Adipocyte (in vitro differentiated cells): ENCODE data around the gene DENND1A.

ENCODE experiments used
- DNase-seq: peaks from one replicate; pipeline ENCODE4 v3.0.0-alpha.2; 2015; ENCODE audit warnings: low read depth
- H3K27me3 ChIP-seq: replicated peaks from 2 replicates; pipeline ENCODE4 v1.7.0; 2013; ENCODE audit warnings: mild to moderate bottlenecking, low read length, moderate library complexity; ENCODE audit not compliant: control insufficient read depth, insufficient read depth
- H3K36me3 ChIP-seq: 2 replicates; pipeline ENCODE4 v1.7.0; 2013; ENCODE audit warnings: low read length, mild to moderate bottlenecking, moderate library complexity; ENCODE audit not compliant: control insufficient read depth, insufficient read depth, severe bottlenecking
- H3K4me1 ChIP-seq: 2 replicates; pipeline ENCODE4 v1.7.0; 2013; ENCODE audit warnings: mild to moderate bottlenecking, low read length, moderate library complexity; ENCODE audit not compliant: control insufficient read depth, insufficient read depth
- H3K4me3 ChIP-seq: 2 replicates; pipeline ENCODE4 v1.7.0; 2013; ENCODE audit warnings: mild to moderate bottlenecking, low read length, moderate library complexity
- H3K9ac ChIP-seq: 2 replicates; pipeline ENCODE4 v1.7.0; 2013; ENCODE audit warnings: mild to moderate bottlenecking, low read length, moderate library complexity
- H3K9me3 ChIP-seq: 2 replicates; pipeline ENCODE4 v1.7.0; 2013; ENCODE audit warnings: mild to moderate bottlenecking, low read length, moderate library complexity; ENCODE audit not compliant: control insufficient read depth

DENND1A gene

DNA sequence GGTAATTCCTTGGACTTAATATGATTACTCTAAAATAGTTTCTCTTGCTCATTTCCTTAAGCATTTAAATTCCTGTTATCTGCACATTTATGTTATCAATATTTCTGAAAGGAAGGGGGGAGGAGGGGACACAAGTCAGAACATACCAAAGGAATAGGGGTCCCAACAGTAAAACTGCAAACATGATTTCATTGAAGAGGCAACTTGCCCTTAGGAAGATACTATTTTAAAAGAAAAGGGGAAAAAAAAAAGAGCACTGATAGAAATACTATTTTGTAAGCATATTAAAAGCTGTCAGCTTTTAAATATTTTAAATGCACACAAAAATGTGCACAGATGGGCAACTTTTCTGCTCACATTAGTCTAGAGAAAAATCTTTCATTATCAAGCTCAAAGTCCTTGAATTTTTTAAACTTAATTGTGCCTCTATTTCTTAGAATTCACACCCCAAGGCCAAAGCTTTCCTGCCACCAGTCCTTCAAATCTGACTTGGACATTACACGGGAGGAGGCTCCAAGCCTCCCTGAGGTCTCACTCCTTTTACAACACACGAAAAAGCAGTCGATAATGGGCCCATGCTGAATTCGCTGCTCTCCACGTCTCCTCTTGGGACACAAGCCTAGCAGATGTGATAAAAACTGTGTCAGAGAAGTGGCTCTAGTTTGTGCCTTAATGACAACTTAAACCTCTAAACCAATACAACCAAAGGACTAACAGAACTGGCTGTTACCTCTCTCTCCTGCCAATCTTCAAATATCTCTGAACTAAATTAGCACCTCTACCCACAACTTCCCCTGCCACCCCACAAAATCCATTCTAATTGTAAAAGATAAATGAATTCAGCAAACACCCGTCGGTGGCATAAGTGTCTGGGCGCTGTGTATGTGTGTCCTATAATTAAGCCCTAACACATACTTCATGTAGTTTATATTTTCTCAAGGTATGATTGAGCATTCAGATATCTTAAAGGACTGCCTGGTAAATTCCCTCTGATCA, 154.3 kb downstream of the DENND1A start:
- H3K36me3 ChIP-seq: no peaks in the 10 kb centered on the region
- DNase-seq: no peak
- H3K9ac ChIP-seq: no peak overlapping the region
- no peaks in the 10 kb centered on the region for H3K9me3 ChIP-seq
- no peak overlapping the region for H3K4me3 ChIP-seq
- no peaks in the 10 kb centered on the region for H3K27me3 ChIP-seq
- H3K4me1 ChIP-seq: no peaks in the 10 kb centered on the region

DNA sequence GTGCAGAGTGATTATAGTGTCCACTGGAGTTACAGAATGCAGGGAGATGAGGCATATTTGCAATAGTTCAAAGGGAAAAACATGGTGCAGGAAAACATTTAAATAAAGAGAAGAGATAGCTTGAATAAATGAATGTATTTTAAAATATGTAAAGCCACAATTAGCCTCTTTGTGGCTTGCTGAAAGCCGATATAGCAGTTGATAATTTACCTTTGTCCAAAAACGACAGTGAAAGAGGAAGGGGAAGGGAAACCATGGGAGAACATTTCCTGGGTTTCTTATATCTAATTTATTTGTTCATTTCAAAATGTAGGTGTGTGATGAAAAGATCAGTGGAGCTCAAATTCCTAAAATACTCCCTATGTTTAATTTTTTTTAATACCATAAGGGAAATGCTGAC, 156.1 kb downstream of the DENND1A start:
- DNase-seq: no peak
- Histone ChIP-seq H3K4me3 (no peak overlapping the region), H3K4me1 (no peaks in the 10 kb centered on the region), H3K9me3 (no peaks in the 10 kb centered on the region), H3K36me3 (no peaks in the 10 kb centered on the region), H3K27me3 (no peaks in the 10 kb centered on the region), H3K9ac (no peak overlapping the region)

DNA sequence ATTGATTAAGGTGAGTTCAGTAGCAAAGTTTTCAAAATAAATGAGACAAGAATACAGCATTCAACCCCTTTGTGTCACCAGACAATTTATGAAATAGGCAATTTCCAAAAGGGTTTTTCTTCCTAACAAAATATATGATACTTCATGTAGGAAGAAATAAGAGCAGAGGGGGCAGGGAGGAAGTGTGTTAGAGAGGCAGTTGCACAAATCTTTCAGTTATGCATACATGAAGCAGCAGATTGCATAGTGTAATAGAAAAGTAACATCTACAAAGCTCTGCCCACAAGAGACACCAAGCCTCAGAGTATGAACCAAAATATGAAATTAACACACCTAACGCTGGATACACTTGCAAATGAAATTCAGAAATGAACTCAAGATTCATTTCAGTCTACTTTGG, 157.0 kb downstream of the DENND1A start:
- Histone ChIP-seq H3K27me3 (no peaks in the 10 kb centered on the region), H3K9ac (no peak overlapping the region), H3K36me3 (no peaks in the 10 kb centered on the region), H3K4me1 (no peaks in the 10 kb centered on the region), H3K9me3 (no peaks in the 10 kb centered on the region), H3K4me3 (no peak overlapping the region)
- no peak for DNase-seq

DNA sequence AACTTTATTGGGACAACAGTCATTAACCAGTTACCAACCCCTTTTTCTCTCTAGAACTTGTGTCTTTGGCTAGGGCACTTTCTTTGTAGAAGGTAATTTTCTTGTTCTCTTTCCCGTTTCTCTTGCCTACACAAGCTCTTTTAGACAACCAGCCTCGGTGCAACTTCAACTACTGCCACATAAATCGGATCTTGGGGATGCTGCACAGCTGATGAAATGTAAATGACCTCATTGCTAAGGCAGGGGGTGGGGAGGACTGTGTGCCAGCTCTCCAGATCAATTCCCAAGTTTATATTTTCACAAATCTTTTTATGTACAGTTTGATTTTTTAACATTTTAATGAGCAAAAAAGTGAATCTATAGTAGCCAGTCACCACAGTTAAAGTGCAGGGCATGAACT, 157.6 kb downstream of the DENND1A start:
- H3K36me3 ChIP-seq: no peaks in the 10 kb centered on the region
- no peak for DNase-seq
- no peaks in the 10 kb centered on the region for H3K27me3 ChIP-seq
- no peaks in the 10 kb centered on the region for H3K4me1 ChIP-seq
- no peak overlapping the region for H3K9ac ChIP-seq
- H3K9me3 ChIP-seq: no peaks in the 10 kb centered on the region
- no peak overlapping the region for H3K4me3 ChIP-seq

DNA sequence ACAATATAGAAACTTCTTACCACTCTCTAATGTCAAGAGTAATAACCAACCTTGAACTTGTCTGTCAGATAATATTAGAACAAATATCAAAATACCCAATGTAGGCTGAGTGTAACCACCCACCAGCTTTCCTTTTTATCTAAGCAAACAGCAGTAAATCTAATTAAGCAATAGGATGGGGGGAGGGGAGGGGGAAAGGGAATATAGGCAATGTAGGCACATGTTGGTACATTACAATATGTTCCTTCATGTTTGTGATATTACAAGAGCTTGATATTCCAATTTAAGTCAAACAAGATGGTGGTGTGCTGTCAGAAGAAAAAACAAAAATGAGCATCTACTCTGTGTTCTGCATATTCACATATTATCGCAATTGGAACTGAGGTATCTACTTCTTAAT, 158.2 kb downstream of the DENND1A start:
- Histone ChIP-seq H3K27me3 (no peaks in the 10 kb centered on the region), H3K4me1 (no peaks in the 10 kb centered on the region), H3K36me3 (no peaks in the 10 kb centered on the region), H3K4me3 (no peak overlapping the region), H3K9me3 (no peaks in the 10 kb centered on the region), H3K9ac (no peak overlapping the region)
- no peak for DNase-seq

DNA sequence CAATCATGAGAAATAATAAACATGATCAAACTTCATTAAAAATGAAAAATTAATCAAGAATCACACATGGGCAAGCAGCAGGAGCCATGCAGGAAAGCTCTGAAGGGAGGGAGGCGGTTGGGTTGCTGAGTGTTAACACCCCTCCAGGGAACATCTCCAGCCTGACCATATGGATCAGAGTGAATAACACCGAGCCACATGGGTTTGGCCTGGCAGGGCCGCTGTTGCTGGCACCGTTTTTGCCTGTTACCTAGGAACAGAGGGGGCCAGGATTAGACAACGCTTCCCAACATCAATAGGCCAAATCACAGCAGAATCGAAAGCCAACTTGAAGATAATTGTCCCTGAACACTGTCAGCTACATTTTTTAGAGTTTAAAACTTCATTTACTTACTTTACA, 160.2 kb downstream of the DENND1A start:
- Histone ChIP-seq H3K9ac (no peak overlapping the region), H3K9me3 (no peaks in the 10 kb centered on the region), H3K4me1 (no peaks in the 10 kb centered on the region), H3K4me3 (no peak overlapping the region), H3K36me3 (no peaks in the 10 kb centered on the region), H3K27me3 (no peaks in the 10 kb centered on the region)
- DNase-seq: no peak

DNA sequence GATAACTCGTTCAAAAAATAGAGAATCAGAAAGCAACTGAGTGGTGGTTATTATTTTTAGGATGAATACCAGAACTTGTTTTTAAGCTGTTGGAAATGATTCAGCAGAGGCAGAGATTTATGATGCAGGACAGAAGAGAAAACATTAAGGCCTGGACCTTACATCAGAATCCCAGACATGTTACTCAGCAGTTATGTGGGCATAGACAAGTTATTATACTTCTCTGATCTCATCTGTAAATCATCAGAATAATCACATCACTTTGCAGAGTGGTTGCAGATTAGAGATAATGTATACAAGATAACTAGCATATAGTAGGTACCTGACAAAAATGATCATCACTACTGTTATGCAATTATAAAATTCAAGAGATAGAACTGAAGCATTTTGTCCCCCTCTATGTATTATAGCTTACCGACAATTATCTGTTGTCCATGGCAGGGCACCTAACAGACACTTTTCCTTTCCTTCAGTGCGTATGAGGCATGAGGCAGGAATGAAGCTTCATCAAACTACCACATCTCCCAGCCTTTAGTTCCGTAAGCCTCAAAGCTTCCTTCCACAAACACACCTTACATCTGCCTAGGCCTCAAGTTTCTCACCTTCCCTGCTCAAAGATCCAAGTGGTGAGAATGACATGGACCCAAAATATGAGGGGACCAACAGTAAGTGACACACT, 165.9 kb downstream of the DENND1A start:
- Histone ChIP-seq H3K4me1 (no peaks in the 10 kb centered on the region), H3K9me3 (no peaks in the 10 kb centered on the region)
- peak; percentile 67 for DNase-seq

DNA sequence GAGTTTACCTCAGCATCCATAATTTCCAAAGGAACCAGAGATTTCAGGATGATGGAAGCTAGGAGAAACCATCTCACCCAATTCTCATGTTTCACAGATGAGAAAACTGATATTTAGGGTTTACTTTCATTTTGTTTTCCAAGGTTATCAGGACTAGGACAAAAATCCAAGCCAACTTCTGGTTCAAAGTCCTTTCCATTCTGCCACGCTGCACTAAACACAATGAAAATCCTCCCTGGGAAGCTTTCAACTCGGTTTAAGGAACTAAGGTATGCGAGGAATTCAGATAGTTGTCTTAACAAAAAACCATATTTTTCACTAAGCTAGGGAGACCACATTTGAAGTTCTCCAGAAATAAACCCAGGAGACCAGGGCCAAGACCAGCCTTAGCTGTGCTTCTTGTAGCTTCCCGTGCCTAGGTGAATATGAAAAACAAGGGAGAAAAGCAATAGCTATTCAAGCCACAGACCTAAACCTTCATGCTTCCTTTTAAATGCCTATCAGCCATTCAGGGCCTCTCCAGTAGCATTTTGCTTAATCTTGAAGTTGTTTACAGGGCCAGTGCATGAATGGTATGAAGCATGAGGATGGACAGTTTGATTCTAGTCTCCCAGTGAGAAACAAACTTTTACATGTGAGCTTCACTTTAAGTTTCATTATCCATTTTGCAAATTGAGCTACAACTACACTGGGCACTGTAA, 167.9 kb downstream of the DENND1A start:
- peak; percentile 54 for DNase-seq
- no peak overlapping the region for H3K9ac ChIP-seq
- H3K4me3 ChIP-seq: no peak overlapping the region
- H3K9me3 ChIP-seq: no peaks in the 10 kb centered on the region
- H3K36me3 ChIP-seq: no peaks in the 10 kb centered on the region
- no peaks in the 10 kb centered on the region for H3K27me3 ChIP-seq
- H3K4me1 ChIP-seq: peaks cover 12% of the 10 kb centered on the region

More for the DNA sequence above, 165.9 kb downstream of the DENND1A start:
- Histone ChIP-seq H3K36me3 (no peaks in the 10 kb centered on the region), H3K27me3 (no peaks in the 10 kb centered on the region), H3K9ac (no peak overlapping the region), H3K4me3 (no peak overlapping the region)

DNA sequence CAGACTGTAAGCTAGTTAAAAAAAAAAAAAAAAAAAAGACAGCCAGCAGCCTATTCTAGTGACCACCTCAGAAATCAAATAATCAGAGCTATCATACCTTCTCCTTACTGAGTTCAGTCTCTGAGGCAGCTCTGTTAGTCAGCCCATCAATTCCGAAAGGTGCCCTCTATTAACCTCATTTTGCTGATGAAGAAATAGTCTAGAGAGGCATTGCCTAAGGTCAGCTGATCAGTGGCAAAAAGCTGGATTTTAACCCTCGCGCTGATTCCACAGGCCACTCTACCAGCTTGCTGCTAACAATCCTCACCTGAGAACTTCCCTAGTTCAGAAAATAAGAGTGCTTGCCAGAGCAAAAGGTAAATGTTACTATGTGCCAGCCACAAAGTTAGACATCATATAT, 172.0 kb downstream of the DENND1A start:
- H3K4me1 ChIP-seq: peaks cover 12% of the 10 kb centered on the region
- no peak for DNase-seq

DNA sequence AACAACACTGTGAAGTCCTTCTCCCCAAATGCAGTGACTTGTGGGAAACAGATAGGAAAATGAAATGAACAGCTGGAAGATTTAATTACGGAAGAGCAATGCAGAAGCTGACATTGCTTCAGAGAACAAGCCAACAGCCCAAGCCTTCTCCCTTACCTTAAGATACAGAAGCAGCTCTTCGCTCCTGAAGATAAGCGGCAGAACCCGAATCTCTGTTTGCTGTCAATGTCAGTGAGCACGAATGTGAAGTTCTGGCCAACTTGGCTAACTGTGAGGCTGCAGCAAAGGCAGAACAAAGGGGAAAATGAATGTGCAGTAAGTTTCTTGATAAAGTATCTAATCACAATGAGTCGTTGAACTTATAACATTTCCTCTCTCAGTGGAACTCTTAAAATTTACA, 172.4 kb downstream of the DENND1A start:
- H3K9ac ChIP-seq: no peak overlapping the region
- H3K27me3 ChIP-seq: no peaks in the 10 kb centered on the region
- no peak for DNase-seq
- no peaks in the 10 kb centered on the region for H3K9me3 ChIP-seq
- H3K4me3 ChIP-seq: no peak overlapping the region
- no peaks in the 10 kb centered on the region for H3K36me3 ChIP-seq
- peaks cover 12% of the 10 kb centered on the region for H3K4me1 ChIP-seq

More for the DNA sequence above, 172.0 kb downstream of the DENND1A start:
- Histone ChIP-seq H3K4me3 (no peak overlapping the region), H3K27me3 (no peaks in the 10 kb centered on the region), H3K9ac (no peak overlapping the region), H3K9me3 (no peaks in the 10 kb centered on the region), H3K36me3 (no peaks in the 10 kb centered on the region)

DNA sequence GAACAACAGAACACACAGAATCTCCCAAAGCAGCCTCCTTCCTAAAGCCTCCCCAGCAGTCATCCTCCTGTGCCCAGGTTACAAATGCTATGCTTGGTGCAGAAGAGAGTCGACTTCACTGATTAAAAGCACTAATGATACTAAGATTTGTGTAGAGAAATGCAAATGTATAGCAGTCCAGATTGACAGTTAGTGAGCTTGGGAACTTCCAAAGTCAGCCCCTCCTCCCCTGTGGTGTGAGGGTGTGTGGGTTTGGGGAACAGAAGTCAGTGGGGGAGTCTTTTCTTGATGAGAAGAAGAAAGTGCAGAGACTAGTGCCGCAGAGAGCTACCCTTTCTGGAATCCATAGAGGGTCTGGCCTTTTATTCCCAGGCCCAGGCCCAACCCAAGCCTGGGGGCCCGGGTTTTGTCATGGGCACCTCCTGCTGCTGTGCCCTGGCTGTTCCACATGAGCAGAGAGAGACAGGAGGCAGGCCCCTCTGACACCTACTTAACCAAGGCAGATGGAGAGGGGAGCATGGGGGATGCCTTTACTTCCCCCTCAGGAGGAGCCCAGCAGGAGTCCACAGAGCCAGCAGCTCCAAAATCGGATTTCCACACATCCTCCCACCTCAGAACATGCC, 173.3 kb downstream of the DENND1A start:
- DNase-seq: no peak
- H3K36me3 ChIP-seq: no peaks in the 10 kb centered on the region
- H3K9me3 ChIP-seq: no peaks in the 10 kb centered on the region
- H3K27me3 ChIP-seq: no peaks in the 10 kb centered on the region
- peaks cover 12% of the 10 kb centered on the region for H3K4me1 ChIP-seq
- no peak overlapping the region for H3K9ac ChIP-seq
- no peak overlapping the region for H3K4me3 ChIP-seq
